Chondrocyte (in vitro differentiated cells): Measurements from ENCODE around the gene SLCO4A1. TPM values are rescaled to one million over a fixed set of nuclear protein-coding genes. Genes with fewer than 3 reads are reported as not detected.

ENCODE experiments used
- DNase-seq: peaks from one replicate; pipeline ENCODE4 v3.0.0; 2021; ENCODE audit warnings: mixed read lengths, low spot score
- H3K27ac Mint-ChIP-seq: one replicate; pipeline ENCODE4 v1.8.0; 2021; ENCODE audit warnings: mild to moderate bottlenecking, moderate library complexity, mixed read lengths; ENCODE audit not compliant: unreplicated experiment
- H3K27me3 Mint-ChIP-seq: 2 replicates; pipeline ENCODE4 v1.8.0; 2021; ENCODE audit warnings: low read depth, mixed read lengths
- H3K36me3 Mint-ChIP-seq: 2 replicates; pipeline ENCODE4 v1.8.0; 2021; ENCODE audit warnings: low read depth, mixed read lengths
- H3K4me1 Mint-ChIP-seq: 2 replicates; pipeline ENCODE4 v1.8.0; 2021; ENCODE audit warnings: low read depth, mild to moderate bottlenecking, mixed read lengths
- H3K4me3 Mint-ChIP-seq: one replicate; pipeline ENCODE4 v1.8.0; 2021; ENCODE audit warnings: mild to moderate bottlenecking, moderate library complexity, mixed read lengths; ENCODE audit not compliant: unreplicated experiment
- H3K9me3 Mint-ChIP-seq: 2 replicates; pipeline ENCODE4 v1.8.0; 2021; ENCODE audit warnings: low read depth, mixed read lengths
- total RNA-seq: library from RNA; stranded (reverse); gene quantifications from 3 replicates; pipeline ENCODE4 v1.2.1, GENCODE V29; 2021
- TF ChIP-seq, protein P1 (sequence below): fragments of 200-600 bp; sonication (generic); IDR thresholded peaks from 2 replicates; pipeline ENCODE4 v1.5.0; 2021; ENCODE audit warnings: antibody characterized with exemption, mild to moderate bottlenecking, moderate library complexity

Gene SLCO4A1
- total RNA-seq, 1 donor from 2014 or later = not detected

- Mint-ChIP-seq H3K4me3 (no peak overlapping the region), H3K36me3 (no peaks in the 10 kb centered on the region), H3K4me1 (peaks cover 8% of the 10 kb centered on the region), H3K27ac (no peak overlapping the region), H3K9me3 (no peaks in the 10 kb centered on the region), H3K27me3 (no peaks in the 10 kb centered on the region)
- TF ChIP-seq, protein P1, sequence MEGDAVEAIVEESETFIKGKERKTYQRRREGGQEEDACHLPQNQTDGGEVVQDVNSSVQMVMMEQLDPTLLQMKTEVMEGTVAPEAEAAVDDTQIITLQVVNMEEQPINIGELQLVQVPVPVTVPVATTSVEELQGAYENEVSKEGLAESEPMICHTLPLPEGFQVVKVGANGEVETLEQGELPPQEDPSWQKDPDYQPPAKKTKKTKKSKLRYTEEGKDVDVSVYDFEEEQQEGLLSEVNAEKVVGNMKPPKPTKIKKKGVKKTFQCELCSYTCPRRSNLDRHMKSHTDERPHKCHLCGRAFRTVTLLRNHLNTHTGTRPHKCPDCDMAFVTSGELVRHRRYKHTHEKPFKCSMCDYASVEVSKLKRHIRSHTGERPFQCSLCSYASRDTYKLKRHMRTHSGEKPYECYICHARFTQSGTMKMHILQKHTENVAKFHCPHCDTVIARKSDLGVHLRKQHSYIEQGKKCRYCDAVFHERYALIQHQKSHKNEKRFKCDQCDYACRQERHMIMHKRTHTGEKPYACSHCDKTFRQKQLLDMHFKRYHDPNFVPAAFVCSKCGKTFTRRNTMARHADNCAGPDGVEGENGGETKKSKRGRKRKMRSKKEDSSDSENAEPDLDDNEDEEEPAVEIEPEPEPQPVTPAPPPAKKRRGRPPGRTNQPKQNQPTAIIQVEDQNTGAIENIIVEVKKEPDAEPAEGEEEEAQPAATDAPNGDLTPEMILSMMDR = no peak
- no peak for DNase-seq
Observed at GRCh38 chr20:62653373-62653772, 11.1 kb downstream of the SLCO4A1 start.

GRCh38 chr20:62653951-62654685 is 11.8 kb downstream of the SLCO4A1 start:
- Mint-ChIP-seq H3K27ac (no peak overlapping the region), H3K9me3 (no peaks in the 10 kb centered on the region), H3K4me3 (no peak overlapping the region), H3K4me1 (peaks cover 8% of the 10 kb centered on the region), H3K36me3 (no peaks in the 10 kb centered on the region), H3K27me3 (no peaks in the 10 kb centered on the region)
- DNase-seq = no peak
- TF ChIP-seq, protein P1 = no peak

DNA sequence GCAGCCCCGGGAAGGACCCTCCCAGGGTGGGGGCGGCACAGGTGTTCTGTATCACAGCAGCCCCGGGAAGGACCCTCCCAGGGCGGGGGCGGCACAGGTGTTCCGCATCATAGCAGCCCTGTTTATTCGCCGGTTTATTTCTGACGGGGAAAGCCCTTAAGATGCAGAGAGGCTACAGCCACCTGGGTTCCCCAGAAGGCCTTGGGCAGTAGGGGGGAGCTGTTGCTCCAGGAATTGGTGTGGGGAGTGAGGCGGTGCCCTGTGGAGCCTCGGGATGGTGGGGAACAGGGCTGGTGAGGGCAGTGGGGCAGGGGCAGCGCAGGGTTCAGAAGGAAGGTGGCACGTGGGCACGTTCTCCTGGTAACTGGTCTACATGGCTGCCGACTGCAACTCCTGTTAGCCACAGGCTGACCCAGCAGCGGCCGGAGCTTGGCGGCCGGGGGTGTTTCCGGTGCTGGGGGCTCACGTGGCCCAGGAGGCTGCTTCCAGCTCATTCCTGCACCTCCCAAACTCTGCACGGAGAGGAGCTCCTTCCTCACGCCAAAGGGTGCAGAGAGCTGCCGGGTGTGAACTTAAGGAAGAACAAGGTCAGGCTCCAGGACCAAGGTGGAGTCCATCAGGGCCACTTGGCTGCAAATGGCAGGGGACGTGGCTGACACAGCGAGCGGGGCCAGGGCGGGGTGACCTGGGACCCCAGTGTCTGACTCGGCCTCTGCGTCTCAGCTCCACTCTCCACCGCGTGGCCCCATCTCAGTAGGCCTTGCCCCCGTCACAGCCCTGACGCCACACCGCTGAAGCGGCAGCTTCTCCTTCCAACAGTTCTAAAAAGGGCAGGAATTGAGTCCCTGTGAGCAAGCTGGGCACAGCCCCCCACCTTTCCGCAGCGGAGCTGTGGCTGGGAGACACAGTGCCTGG is 13.2 kb downstream of the SLCO4A1 start:
- H3K27me3 Mint-ChIP-seq = no peaks in the 10 kb centered on the region
- DNase-seq = no peak

GRCh38 chr20:62656197-62656918 is 14.1 kb downstream of the SLCO4A1 start:
- no peak overlapping the region for H3K27ac Mint-ChIP-seq
- peaks cover 8% of the 10 kb centered on the region for H3K4me1 Mint-ChIP-seq
- H3K9me3 Mint-ChIP-seq = no peaks in the 10 kb centered on the region
- H3K4me3 Mint-ChIP-seq = no peak overlapping the region
- no peaks in the 10 kb centered on the region for H3K36me3 Mint-ChIP-seq
- no peak for DNase-seq
- no peaks in the 10 kb centered on the region for H3K27me3 Mint-ChIP-seq
- TF ChIP-seq, protein P1 = no peak

More for the DNA sequence above, 13.2 kb downstream of the SLCO4A1 start:
- TF ChIP-seq, protein P1 = no peak
- Mint-ChIP-seq H3K27ac (no peak overlapping the region), H3K36me3 (no peaks in the 10 kb centered on the region), H3K4me3 (no peak overlapping the region), H3K9me3 (no peaks in the 10 kb centered on the region), H3K4me1 (peaks cover 8% of the 10 kb centered on the region)
